ENCODE data around the gene MMP23B. TPM values are rescaled to one million over a fixed set of nuclear protein-coding genes. Genes with fewer than 3 reads are reported as not detected.

The MMP23B gene
- total RNA-seq, 1 experiment from 2014 or later: 4.9 TPM

DNA sequence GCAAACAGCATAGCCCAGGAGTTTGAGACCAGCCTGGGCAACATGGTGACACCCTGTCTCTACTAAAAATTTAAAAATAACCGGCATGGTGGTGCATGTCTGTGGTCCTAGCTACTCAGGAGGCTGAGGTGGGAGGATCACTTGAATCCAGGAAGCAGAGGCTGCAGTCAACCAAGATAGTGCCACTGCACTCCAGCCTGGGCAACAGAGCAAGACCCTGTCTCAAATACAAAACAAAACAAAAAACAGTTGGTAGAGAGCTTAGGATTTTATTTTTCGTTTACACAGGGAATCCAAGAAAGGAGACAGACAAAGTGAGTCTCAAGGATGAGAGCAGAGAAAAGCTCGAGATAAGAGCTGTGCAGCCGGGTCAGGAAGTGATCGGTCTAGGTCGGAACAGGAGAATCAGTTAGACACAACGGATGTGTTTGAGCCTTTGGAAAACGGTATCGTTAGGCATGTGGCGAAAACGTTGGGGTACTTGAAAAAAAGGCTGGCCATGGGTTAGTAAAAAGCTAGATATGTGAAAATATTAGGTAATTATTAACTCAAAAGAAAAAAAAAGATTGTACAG lies 18.4 kb upstream of the MMP23B start:
- H4K20me1 ChIP-seq (ENCODE audit: insufficient read depth): peaks cover 14% of the 10 kb centered on the region
- no TSS peak for BruUV-seq (replicated peaks)
- DNase-seq: no peak
- TF ChIP-seq EZH2 (IDR thresholded peaks at IDR 0.05; ENCODE audit: low read depth): no peak
- TF ChIP-seq, protein P1, sequence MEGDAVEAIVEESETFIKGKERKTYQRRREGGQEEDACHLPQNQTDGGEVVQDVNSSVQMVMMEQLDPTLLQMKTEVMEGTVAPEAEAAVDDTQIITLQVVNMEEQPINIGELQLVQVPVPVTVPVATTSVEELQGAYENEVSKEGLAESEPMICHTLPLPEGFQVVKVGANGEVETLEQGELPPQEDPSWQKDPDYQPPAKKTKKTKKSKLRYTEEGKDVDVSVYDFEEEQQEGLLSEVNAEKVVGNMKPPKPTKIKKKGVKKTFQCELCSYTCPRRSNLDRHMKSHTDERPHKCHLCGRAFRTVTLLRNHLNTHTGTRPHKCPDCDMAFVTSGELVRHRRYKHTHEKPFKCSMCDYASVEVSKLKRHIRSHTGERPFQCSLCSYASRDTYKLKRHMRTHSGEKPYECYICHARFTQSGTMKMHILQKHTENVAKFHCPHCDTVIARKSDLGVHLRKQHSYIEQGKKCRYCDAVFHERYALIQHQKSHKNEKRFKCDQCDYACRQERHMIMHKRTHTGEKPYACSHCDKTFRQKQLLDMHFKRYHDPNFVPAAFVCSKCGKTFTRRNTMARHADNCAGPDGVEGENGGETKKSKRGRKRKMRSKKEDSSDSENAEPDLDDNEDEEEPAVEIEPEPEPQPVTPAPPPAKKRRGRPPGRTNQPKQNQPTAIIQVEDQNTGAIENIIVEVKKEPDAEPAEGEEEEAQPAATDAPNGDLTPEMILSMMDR (conservative IDR thresholded peaks at IDR 0.05): no peak
- H3K4me1 ChIP-seq (replicated peaks; ENCODE audit: insufficient read depth): peaks cover 21% of the 10 kb centered on the region
- CTCF ChIA-PET: no interaction called here
- H3F3A ChIP-seq (ENCODE audit: insufficient read depth, low read depth): peaks cover 16% of the 10 kb centered on the region; the same call in 1 of the 2 replicates
- H2AFZ ChIP-seq: no peak overlapping the region
- H3K27ac ChIP-seq: no peak overlapping the region
- intact Hi-C loops (cut with micrococcal nuclease; ENCODE audit: unreplicated experiment): no loop called here
- peak overlapping the region; percentile 96 for H3K4me2 ChIP-seq
- H3K4me3 ChIP-seq: peak overlapping the region; percentile 79; the same call in 1 of the 2 replicates
- no peaks in the 10 kb centered on the region for H3K36me3 ChIP-seq (ENCODE audit: low read depth)
- peaks cover 29% of the 10 kb centered on the region for H3K79me2 ChIP-seq (ENCODE audit: low read depth)
- POLR2A ChIA-PET (ENCODE audit: unreplicated experiment): no interaction called here
- no peaks in the 10 kb centered on the region for H3K27me3 ChIP-seq (ENCODE audit: insufficient read depth, low read depth)
- no peaks in the 10 kb centered on the region for H3K9me2 ChIP-seq (ENCODE audit: insufficient read depth)
- H3K9me3 ChIP-seq (ENCODE audit: insufficient read depth, low read depth): no peaks in the 10 kb centered on the region

GRCh38 chr1:1614204-1614953 lies 17.6 kb upstream of the MMP23B start:
- Histone ChIP-seq H3K9me2 (ENCODE audit: insufficient read depth) (no peaks in the 10 kb centered on the region), H3K36me3 (ENCODE audit: low read depth) (no peaks in the 10 kb centered on the region), H3F3A (ENCODE audit: insufficient read depth, low read depth) (peaks cover 16% of the 10 kb centered on the region; the same call in 1 of the 2 replicates), H3K4me2 (peak overlapping the region; percentile 96), H3K9me3 (ENCODE audit: insufficient read depth, low read depth) (no peaks in the 10 kb centered on the region), H3K27ac (no peak overlapping the region), H3K79me2 (ENCODE audit: low read depth) (peaks cover 29% of the 10 kb centered on the region), H2AFZ (peak overlapping the region; percentile 75), H3K4me1 (replicated peaks; ENCODE audit: insufficient read depth) (peaks cover 21% of the 10 kb centered on the region), H3K27me3 (ENCODE audit: insufficient read depth, low read depth) (no peaks in the 10 kb centered on the region), H3K4me3 (peak overlapping the region; percentile 79), H4K20me1 (ENCODE audit: insufficient read depth) (peaks cover 14% of the 10 kb centered on the region)
- no peak for TF ChIP-seq EZH2 (IDR thresholded peaks at IDR 0.05; ENCODE audit: low read depth)
- TF ChIP-seq, protein P1 (conservative IDR thresholded peaks at IDR 0.05): no peak
- TSS peak; percentile 62 for BruUV-seq (replicated peaks)
- intact Hi-C loops (cut with micrococcal nuclease; ENCODE audit: unreplicated experiment): no loop called here
- CTCF ChIA-PET: no interaction called here
- peak; percentile 17 to 51 for DNase-seq
- POLR2A ChIA-PET (ENCODE audit: unreplicated experiment): interaction anchor here (0.6 kb wide), 2 partner anchors 8 to 43 kb away, joined by 7 to 17 read pairs; no protein-coding TSS in a partner anchor

DNA sequence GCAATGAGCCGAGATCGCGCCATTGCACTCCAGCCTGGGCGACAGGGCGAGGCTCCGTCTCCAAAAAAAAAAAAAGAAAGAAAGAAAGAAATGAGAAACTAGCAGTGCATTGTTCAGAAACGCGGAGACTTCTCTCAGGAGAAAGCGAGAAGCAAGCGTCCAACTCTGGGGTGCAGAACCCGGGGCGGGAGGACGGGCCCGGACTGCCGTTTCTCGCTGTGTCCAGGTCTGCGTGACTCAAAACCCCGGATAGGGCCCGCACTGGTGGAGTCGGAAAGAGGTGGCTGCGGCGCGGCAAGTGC lies 17.1 kb upstream of the MMP23B start:
- BruUV-seq (replicated peaks): no TSS peak
- Histone ChIP-seq H3K4me1 (replicated peaks; ENCODE audit: insufficient read depth) (peaks cover 21% of the 10 kb centered on the region), H3K36me3 (ENCODE audit: low read depth) (no peaks in the 10 kb centered on the region), H3F3A (ENCODE audit: insufficient read depth, low read depth) (peaks cover 16% of the 10 kb centered on the region; the same call in 1 of the 2 replicates), H4K20me1 (ENCODE audit: insufficient read depth) (peaks cover 14% of the 10 kb centered on the region), H3K4me2 (peak overlapping the region; percentile 96), H3K9me2 (ENCODE audit: insufficient read depth) (no peaks in the 10 kb centered on the region), H2AFZ (peak overlapping the region; percentile 75), H3K4me3 (peak overlapping the region; percentile 79), H3K27me3 (ENCODE audit: insufficient read depth, low read depth) (no peaks in the 10 kb centered on the region), H3K9me3 (ENCODE audit: insufficient read depth, low read depth) (no peaks in the 10 kb centered on the region), H3K27ac (no peak overlapping the region), H3K79me2 (ENCODE audit: low read depth) (peaks cover 29% of the 10 kb centered on the region)
- CTCF ChIA-PET: no interaction called here
- TF ChIP-seq, protein P1 (conservative IDR thresholded peaks at IDR 0.05): no peak
- TF ChIP-seq EZH2 (IDR thresholded peaks at IDR 0.05; ENCODE audit: low read depth): no peak
- POLR2A ChIA-PET (ENCODE audit: unreplicated experiment): interaction anchor here (0.6 kb wide), 2 partner anchors 8 to 43 kb away, joined by 7 to 17 read pairs; no protein-coding TSS in a partner anchor
- DNase-seq: no peak
- intact Hi-C loops (cut with micrococcal nuclease; ENCODE audit: unreplicated experiment): no loop called here

All from PC-9 (cell line).